HG03045 (cell line): ENCODE results near the gene ARMC2.
"Not testable (repeated sequence)": the region's sequence is repeated elsewhere in the genome, so short reads cannot be mapped to it uniquely, and the experiment has no call there.

Experiments used
- ATAC-seq: cut with Tn5 transposase; IDR thresholded peaks from one replicate; pipeline ENCODE4 v1.9.1; 2021; ENCODE audit warnings: mild to moderate bottlenecking, moderate library complexity; ENCODE audit not compliant: unreplicated experiment

Gene ARMC2, protein sequence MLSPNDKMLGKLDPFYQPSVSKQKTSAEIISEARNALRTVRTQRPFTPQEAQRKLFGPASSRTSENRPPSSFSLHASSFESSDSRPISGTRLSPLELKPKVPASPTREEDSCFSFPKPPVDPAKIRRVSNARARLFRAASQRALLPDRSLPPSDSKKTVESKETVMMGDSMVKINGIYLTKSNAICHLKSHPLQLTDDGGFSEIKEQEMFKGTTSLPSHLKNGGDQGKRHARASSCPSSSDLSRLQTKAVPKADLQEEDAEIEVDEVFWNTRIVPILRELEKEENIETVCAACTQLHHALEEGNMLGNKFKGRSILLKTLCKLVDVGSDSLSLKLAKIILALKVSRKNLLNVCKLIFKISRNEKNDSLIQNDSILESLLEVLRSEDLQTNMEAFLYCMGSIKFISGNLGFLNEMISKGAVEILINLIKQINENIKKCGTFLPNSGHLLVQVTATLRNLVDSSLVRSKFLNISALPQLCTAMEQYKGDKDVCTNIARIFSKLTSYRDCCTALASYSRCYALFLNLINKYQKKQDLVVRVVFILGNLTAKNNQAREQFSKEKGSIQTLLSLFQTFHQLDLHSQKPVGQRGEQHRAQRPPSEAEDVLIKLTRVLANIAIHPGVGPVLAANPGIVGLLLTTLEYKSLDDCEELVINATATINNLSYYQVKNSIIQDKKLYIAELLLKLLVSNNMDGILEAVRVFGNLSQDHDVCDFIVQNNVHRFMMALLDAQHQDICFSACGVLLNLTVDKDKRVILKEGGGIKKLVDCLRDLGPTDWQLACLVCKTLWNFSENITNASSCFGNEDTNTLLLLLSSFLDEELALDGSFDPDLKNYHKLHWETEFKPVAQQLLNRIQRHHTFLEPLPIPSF

DNA sequence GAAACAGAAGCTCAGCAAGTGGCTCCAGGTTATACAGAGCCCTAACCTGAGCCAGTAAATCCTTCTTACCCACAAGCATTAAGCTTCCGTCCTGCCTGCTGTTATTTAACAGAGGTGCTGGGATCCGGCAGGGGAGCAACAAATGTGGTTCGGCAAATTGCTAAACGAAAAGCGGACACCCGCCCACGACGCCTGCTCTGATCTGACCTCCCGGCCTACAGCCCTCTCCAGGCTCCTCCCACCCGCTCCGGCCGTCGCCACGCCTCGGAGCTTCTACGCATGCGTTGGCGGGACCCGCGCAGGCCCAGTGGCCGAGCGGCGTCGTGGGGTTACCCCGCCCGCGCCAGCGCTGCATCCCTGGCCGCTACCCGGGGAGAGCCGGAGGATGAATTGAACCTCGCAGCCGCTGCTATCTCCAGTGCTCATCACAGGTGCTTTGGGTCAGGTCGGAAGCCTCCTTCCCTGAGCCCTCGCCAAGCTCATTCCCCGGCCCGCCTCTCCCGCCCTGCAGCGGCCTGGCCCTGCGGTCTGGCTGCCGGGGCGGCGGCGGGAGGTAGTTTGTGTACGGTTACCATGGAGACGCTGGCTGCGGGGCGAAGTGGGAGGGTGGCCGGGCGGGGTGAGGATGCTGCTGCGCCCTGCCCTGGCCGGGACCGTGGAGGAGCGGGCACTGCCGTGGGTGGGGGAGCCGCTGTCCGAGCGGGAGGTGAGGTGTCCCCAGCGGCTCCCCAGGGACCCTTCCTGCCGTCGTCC, at the start of gene ARMC2:
Gene ARMC2, plus strand, starts transcription at position 307 of the 753 bp plus-strand sequence. CDS start 5,846 bp downstream, outside the sequence.
- peak; percentile 96 for ATAC-seq

DNA sequence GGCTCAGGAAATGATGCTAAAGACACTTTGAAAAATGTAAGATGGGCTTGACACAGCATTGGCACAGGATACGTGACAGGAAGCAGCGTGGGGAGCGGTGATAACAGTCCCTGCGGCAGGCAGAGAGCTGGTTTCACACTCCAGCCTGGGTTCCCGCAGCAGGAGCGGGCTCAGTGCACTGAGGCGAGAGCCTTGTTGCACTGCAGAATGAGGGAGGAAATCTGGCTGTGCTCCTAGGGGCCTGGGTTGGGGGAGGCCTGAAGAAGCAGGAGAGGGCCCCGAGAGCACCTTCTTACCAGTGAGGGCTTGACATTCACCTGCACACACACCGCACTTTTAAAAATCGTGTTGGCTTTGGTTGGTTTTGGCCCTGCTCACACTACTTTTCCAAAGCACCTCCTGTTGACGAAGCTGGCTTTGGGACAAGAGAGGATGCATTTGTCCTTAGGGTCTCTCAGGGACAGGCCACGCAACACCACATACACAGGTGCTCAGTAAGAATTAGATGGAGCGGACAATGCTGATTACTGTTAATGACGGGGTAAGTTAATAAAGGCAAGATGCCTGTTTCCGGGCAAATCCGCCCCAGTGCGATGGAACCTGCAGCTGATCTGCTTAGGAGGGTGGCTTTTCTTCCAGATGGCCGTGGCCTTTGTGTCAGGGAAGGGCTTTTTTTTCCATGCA, 49.4 kb upstream of the ARMC2 start:
- no peak for ATAC-seq

DNA sequence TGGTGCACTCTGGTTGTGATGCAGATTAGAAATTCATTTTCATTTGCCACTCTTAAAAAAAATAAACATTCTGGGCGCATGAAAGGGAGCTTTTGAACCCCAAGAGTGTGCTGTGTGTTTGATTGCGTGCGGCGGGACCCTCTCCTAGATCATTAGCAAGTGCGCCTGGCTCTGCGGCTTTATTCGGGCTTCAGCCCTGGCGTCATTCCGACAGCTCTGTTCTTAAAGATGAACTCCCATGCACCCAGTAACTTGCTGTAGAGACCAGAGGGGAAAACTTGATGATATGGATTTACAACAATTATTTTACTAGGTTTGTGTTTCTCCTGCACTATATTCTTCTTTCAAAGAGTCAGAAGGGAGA, 48.9 kb upstream of the ARMC2 start:
- ATAC-seq, result no peak

- ATAC-seq, result no peak
Measured at GRCh38 chr6:108799791-108800190, 48.4 kb upstream of the ARMC2 start.

DNA sequence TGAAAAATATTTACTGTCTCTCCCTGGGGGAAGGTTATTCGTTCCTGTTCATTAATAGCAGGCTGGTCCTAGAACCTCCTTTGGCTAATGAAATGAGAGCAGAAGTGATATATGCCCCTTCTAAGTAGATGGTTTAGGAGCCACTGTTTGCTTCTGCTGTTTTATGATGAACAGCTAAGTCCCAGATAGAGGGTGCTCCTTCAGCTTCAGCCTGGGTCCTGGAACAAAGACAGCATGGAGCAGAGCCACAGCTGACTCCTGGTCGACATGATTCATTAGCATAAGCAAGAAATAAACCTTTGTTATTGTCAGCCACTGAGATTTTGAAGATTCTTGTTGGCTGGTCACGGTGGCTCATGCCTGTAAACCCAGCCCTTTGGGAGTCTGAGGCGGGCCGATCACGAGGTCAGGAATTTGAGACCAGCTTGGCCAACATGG, 47.8 kb upstream of the ARMC2 start:
- ATAC-seq, result no peak

DNA sequence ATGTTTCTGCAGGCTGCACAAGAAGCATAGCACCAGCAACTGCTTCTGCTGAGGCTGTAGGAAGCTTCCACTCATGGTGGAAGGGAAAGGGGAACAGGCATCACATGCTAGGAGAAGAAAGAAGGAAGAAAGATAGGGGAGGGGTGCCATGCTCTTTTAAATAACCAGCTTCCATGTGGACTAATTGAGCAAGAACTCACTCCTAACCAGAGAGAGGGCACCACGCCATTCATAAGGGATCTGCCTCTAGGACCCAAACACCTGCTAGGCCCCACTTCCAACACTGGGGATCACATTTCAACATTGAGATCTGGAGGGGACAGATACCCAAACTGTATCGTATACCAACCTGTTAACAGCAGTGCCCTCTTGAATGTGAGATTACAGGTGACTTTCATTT, 46.9 kb upstream of the ARMC2 start:
- no peak for ATAC-seq

- ATAC-seq, result no peak
Measured at GRCh38 chr6:108803982-108804490, 44.2 kb upstream of the ARMC2 start.

DNA sequence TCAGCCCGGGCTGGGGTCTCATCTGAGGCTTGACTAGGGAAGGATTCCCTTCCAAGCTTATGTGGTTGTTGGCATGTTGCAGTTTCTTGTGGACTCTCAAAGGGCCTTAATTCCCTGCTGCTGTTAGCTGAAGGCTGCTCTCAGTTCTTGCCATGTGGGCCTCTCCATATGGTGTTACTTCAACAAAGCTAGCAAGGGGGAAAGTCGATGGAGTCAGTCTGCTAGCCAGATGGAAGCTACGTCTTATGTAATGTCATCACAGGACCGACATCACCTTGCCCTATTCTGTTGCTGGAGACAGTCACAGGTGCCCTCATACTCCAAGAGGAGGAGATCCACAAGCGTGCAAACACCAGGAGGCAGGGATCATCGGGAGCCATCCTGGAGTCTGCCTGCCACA, 43.3 kb upstream of the ARMC2 start:
- ATAC-seq, result no peak

DNA sequence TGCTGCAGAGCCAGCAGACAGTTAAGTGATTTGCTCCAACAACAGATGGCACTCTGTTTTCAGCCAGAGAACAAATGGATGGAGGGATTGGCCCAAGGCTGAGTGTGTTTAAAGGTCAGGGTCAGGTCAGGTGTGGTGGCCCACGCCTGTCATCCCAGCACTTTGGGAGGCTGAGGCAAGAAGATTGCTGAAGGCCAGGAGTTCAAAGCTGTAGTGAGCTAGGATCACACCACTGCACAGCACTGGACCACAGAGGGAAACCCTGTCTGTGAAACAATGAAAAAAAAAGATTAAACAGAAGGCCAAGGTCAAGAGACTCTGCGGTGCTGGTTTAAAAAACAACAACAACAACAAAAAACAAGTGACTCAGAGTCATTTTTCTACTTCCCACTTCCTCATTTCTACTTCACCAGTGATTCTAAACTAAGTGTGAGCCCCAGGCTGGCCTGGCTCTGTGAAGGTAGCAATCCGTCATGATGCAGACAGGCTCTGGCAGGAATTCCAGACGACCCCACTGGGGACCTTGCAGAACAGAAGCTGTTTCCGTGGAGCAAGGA, 42.5 kb upstream of the ARMC2 start:
- ATAC-seq, result peak; percentile 78

DNA sequence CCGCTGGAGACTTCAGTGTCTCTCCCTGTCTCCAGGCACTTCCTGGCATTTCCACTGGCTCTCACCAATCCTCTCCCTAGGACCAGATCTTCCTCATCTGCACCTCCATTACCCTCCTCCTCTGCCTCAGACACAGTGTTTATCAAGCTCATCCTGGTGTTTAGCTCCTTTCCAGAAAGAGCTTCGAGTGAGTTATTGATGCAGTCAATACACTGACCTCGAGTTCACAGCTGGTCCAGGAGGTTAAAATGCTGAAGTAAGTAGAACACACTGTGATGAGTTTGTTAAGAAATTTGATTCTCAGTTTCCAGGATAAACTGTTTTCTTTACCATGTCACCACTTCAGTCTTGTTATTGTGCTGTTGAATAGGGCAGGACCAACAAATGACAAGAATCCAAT, 42.1 kb upstream of the ARMC2 start:
- ATAC-seq, result peak; percentile 21

- no peak for ATAC-seq
Measured at GRCh38 chr6:108806665-108807064, 41.6 kb upstream of the ARMC2 start.

DNA sequence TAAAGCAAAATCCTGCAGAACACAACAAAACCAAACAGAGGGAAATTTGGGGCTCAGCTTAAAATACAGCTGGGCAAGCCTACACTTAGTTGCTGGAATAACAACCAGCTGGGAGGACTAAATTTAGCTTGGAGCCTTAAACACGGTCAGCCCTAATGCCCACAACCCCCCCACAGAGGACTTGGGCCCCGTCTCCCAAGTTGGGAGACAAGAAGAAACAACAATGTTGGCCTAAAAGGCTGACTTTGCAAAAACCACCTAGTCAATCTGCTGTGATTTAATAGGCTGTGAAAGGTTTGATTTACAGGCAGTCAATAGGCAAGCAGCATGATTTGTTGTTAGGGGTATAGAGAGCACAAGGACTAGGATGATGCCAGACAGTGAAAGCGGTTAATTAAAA, 40.3 kb upstream of the ARMC2 start:
- no peak for ATAC-seq

- no peak for ATAC-seq
Measured at GRCh38 chr6:108809211-108809610, 39.0 kb upstream of the ARMC2 start.

- ATAC-seq, result no peak
Measured at GRCh38 chr6:108810057-108810643, 38.1 kb upstream of the ARMC2 start.

DNA sequence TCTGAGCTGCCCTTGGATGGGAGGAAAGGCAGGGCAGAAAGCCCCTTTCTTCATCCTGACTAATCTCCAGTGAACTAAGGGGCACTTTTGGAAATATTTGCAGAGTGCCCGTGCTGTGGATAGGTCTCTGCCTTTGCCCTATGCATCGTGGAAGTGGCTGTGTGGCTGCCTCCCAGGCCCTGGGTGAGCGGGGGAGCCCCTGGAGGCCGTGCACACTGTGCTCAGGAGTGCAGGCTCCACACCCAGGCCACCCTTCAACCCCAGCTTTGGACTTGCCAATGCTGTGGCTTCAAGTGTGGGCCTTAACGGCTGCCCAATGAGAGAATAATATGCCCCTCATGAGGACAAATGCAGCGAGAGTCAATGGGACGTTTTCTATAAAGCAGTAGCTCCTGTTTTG, 36.7 kb upstream of the ARMC2 start:
- no peak for ATAC-seq

GRCh38 chr6:108813218-108813617, 35.0 kb upstream of the ARMC2 start:
- ATAC-seq, result not testable (repeated sequence)

DNA sequence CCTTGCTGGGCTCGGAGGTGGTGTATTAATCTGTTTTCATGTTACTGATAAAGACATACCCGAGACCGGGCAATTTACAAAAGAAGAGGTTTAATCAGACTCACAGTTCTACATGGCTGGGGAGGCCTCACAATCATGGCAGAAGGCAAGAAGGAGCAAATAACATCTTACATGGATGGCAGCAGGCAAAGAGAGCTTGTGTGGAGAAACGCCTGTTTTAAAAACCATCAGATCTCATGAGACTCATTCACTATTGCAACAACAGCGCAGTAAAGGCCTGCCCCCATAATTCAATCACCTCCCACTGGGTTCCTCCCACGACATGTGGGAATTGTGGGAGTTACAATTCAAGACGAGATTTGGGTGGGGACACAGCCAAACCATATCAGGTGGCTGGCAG, 30.9 kb upstream of the ARMC2 start:
- ATAC-seq, result not testable (repeated sequence)

DNA sequence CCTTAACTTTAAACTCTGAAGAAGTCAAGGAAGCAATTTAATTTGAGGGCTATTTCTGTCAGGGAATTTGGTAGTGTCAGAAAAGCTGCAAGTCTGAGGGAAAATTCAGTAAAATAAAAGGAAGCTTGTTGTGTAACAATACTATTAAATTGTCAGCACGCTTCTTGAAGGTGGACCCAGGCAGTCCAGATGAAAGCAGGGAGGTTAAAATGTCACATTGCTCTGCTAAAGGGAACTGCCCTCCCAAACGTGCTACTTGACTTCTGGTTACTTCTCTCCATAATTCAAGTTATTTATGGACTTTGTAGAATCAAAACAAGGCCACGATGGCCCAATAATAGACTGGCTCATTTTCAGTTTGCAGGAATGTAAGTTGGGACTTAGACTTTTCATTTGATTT, 28.2 kb upstream of the ARMC2 start:
- ATAC-seq, result no peak

DNA sequence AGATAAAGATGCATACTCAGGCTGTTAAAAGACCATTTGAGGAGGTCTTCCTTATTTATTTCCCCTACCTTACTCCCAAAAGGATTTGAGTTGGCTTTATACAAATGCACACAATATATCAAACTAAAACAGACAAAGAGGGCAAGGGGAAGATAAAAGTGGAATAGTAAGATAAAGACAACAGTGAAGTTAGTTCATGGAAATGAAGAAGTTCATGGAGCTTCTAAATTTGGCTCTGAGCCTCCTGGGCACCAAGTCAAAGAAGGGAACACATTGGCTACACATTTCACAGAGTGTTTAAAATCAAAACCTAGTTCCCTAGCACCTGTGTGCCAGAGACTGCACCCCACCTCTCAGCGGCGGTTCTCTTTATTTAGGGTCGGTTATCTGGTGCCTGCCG, 25.8 kb upstream of the ARMC2 start:
- ATAC-seq, result no peak

DNA sequence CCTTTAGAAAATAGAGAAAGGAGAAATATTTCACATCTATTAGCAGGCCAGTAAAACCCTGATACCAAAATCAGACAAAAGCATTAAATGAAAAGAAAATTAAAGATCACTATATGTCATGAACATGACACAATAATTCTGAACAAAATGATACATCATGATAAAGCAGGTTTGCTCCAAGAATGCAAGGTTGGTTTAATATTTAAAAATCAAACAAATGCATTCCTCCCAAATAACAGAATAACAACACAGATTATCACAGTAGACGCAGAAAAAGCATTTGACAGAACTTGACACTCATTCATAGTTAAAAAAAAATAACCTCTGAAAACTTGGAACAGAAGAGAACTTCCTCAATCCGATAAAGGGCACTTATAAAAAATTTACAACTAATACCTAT, 22.9 kb upstream of the ARMC2 start:
- no peak for ATAC-seq
